ENCODE results near the gene PCP4. TPM values are rescaled to one million over a fixed set of nuclear protein-coding genes. Genes with fewer than 3 reads are reported as not detected.

The PCP4 gene
- total and polyA plus RNA-seq, 9 of the 15 experiments (the other 6 are each of a cell fraction or from before 2014, with no cell fraction given): not detected

- no peak for TF ChIP-seq ZNF407 (IDR thresholded peaks at IDR 0.05; ENCODE audit: low read depth)
Observed at GRCh38 chr21:39882151-39882838, 15.1 kb downstream of the PCP4 start (continued).

- intact Hi-C loops (cut with micrococcal nuclease) (no loop called here), in situ Hi-C loops (cut with MboI) (no loop called here)
- Histone ChIP-seq H3K79me2 (ENCODE audit: control insufficient read depth, insufficient read depth, low read length) (no peaks in the 10 kb centered on the region), H4K20me1 (replicated peaks; ENCODE audit: control insufficient read depth, insufficient read depth, low read length) (no peaks in the 10 kb centered on the region), H2AFZ (ENCODE audit: low read depth, low read length) (no peak overlapping the region), H3K9me1 (ENCODE audit: control insufficient read depth, insufficient read depth, low read length) (no peaks in the 10 kb centered on the region), H3K36me3 (ENCODE audit: control insufficient read depth, insufficient read depth, low read length) (no peaks in the 10 kb centered on the region), H3K4me1 (replicated peaks in 1 of 2; ENCODE audit: control insufficient read depth in 2 of 2, insufficient read depth in 2 of 2, low read length in 2 of 2) (no peaks in the 10 kb centered on the region), H3K9ac (ENCODE audit: insufficient read depth in 1 of 2, low read depth in 2 of 2, low read length in 2 of 2) (no peak overlapping the region), H3K4me2 (ENCODE audit: insufficient read depth, low read length) (no peak overlapping the region), H3K27me3 (ENCODE audit: control insufficient read depth in 2 of 2, insufficient read depth in 2 of 2, low read length in 2 of 2) (peaks cover 0 to 12% of the 10 kb centered on the region in 2 experiments; a peak in 2 of 5 replicates), H3K27ac (ENCODE audit: extremely low read depth, low read depth, low read length) (no peak overlapping the region), H3K9me3 (replicated peaks; ENCODE audit: control insufficient read depth, insufficient read depth, low read depth, low read length) (no peaks in the 10 kb centered on the region), H3K4me3 (no peak overlapping the region)
- WGBS (ENCODE audit: insufficient coverage, low coverage, missing lambda C conversion rate): 0% methylated on average over 3 of the region's 3 CpGs
- ChIA-PET CTCF (ENCODE audit: low intra/inter-chr PET ratio) (no interaction called here), POLR2A (no interaction called here)
- no TSS peak for BruUV-seq (replicated peaks)
- FAIRE-seq: no peak
- no peak for ATAC-seq
- DNase-seq (ENCODE audit: extremely low read depth in 1 of 4, low spot score in 3 of 4): no peak
- TF ChIP-seq KLF6 (CRISPR knock-in tag; IDR thresholded peaks at IDR 0.05; ENCODE audit: borderline replicate concordance) (no peak), PHF21A (IDR thresholded peaks at IDR 0.05; ENCODE audit: borderline replicate concordance, low read depth) (no peak), ID3 (CRISPR knock-in tag; IDR thresholded peaks at IDR 0.05) (no peak), ID3 (tag; IDR thresholded peaks at IDR 0.05) (no peak), NCOA6 (IDR thresholded peaks at IDR 0.05) (no peak), TARDBP (IDR thresholded peaks at IDR 0.05) (no peak), U2AF1 (optimal IDR thresholded peaks at IDR 0.05; ENCODE audit: low read depth, low read length) (no peak), PRPF4 (IDR thresholded peaks at IDR 0.05; ENCODE audit: insufficient read depth, low read depth, low read length, poor library complexity, severe bottlenecking) (no peak), HDAC1 (IDR thresholded peaks at IDR 0.05) (no peak), MAZ (CRISPR knock-in tag; conservative IDR thresholded peaks at IDR 0.05 in 1 of 2, IDR thresholded peaks at IDR 0.05 in 1 of 2) (no peak), TAF7 (tag; IDR thresholded peaks at IDR 0.05) (no peak), LARP7 (IDR thresholded peaks at IDR 0.05) (no peak), ZNF431 (CRISPR knock-in tag; IDR thresholded peaks at IDR 0.05) (no peak)
Observed at GRCh38 chr21:39882839-39883195, 15.6 kb downstream of the PCP4 start.

Measured in K562 (cell line).